ENCODE data around the gene NRG3.

Gene NRG3

DNA sequence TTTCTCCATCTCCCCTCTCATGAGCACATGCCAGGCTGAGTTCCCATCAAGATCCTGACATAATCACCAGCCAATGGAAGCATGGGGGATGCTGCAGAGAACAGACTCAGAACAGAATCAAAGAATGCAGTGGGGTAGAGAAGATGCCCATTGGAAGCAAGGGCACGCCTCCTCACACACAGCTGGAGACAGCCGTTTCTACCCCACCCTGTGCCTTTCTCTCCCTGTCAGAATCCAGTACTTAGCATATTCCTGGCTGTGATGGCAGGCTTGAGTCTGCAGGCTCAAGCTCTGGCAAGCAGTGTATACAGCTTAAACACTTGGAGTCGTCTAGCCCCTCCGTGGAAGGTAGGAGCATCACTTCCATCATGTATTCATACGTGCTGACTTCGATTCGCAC is 867.9 kb downstream of the NRG3 start:
- no peak for DNase-seq

DNA sequence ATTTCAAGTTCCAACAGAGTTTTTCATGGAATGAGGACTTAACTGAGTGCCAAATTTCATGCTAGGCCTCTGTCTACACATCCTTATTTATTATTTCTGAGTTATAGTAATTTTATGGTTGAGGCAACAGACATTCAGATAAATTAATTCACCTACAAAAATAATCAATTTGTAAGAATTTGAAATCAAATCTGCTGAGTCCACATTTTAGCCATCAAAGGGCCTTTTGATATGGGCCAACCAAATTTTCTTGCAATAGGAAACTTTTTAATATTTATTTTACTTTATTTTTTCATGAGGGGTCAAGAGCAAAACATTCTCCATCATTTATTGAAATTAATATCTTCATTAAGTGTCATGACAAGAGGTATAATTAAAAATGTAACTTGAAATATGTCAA is 875.5 kb downstream of the NRG3 start:
- no peak for DNase-seq

DNA sequence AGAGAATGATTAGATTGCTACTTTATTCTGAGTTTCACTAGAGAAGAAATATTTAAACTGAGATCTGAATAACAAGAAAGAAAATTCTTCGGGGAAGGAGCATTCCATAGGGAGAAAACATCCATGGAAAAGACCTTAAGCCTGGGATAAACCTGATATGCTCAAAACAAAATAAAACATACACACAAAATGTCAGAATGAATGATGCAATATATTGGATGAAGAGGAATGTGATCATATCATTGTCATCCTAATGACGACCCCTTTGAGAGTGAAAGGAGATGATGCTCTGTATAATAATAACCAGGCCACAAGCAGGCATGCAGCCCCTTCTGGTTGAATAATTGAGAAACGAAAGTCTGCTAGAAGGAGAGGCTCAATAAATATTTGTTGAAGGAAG is 882.4 kb downstream of the NRG3 start:
- no peak for DNase-seq

DNA sequence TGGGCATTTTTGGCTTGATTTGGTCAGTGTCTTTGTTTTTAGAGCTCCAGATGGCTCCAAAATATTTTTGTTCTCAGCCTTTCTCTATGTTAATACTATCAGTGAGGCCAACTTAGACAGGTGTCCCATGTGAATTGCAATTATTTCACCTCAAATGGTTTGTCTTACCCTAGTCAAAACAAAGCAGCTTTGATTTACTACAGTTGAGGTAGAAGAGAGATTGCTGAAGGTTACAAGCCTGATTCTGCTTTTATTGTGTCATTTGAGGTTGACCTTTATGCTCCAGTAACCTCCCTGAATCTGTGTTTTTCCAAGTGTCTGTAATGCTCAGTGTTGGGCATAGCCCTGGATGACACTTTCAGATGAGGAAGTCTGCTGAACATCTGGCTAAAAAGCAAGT is 882.9 kb downstream of the NRG3 start:
- DNase-seq: no peak

DNA sequence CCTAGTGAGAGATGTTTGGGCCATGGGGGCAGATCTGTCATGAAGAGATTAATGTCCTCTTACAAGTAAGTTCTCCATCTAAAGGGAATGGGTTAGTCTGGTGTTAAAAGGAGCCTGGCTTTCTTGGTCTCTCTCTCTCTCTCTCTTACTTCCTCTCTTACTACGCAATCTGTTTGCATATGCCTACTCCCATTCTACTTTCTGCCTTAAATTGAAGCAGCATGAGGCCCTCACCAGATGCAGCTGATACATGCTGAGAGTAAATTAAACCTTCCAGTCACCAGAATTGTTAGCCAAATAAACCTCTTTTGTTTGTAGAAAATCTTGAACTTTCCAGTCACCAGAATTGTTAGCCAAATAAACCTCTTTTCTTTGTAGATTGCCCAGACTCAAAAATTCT is 884.1 kb downstream of the NRG3 start:
- DNase-seq: no peak

DNA sequence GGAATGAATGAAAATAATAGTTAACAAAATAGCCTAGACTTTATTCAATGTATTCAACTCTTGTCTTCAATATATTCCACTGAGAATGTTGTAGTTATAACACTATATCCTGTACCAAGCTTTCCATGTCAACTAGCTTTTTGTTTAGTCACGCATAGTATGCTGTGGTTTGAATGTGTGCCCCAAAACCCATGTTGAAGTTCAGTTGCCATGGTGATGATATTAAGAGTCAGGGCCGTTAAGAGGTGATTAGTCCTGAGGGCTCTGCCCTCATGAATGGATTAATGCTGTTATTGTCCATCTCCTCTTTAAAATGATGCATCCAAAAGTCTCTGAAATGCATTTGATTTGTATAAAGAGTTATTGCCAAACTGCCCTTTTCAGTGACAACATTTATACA is 887.6 kb downstream of the NRG3 start:
- no peak for DNase-seq

DNA sequence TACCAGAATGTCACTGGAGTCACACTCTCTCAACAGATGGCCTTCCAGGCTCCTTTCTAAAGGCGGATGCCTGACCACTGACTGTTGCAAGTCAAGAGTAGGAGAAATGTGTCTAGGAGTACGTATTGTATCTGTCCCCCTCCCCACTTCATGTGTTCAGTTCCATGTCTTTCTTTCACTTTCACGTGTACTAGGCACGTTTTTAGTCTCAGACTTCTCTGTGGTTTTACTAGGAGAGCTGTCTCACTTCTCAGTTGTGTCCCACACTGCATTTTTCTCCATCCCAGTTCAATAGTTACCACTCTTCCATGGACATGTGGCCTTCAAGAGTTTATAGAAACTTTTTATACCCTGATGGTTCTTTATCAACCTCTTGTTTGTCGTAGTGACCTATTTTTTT is 893.0 kb downstream of the NRG3 start:
- DNase-seq: no peak

DNA sequence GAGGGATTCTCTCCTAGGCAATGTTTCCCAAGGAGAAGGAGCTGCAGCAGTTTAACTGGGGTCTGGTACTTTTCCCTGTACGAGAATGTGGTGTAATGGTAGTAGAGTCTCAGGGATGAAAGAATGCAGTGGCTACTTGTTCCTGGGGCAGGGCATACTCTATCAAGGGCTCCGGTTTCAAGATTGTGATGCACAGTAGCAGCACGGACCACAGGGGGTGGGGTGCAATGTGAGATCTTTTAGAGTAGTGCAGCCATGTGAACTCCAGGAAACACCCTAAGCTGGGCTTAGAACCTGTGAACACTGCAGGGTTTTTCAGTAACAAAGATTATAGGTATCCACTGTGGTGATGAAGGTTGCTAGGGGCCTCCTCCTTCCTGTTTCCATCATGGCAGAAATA is 903.9 kb downstream of the NRG3 start:
- no peak for DNase-seq

DNA sequence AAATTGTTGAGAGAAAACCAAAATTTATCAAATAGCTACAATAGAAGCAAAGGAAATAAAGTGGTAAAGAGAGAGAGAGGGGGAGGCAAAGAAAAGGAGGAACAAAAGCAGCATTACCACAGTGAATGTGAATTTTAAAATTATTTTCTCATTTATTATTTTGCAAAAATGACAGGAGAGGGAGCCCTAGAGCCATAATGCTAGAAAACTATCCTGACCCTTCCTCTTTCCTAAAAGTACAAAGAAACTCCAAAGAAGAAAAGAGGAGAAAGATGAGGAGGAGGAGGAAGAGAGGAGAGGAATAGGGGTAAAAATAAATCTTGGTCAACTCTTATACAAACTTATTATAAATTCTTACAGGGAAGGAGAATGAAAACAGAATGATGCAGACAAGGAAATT is 921.5 kb downstream of the NRG3 start:
- DNase-seq: peak; percentile 23

DNA sequence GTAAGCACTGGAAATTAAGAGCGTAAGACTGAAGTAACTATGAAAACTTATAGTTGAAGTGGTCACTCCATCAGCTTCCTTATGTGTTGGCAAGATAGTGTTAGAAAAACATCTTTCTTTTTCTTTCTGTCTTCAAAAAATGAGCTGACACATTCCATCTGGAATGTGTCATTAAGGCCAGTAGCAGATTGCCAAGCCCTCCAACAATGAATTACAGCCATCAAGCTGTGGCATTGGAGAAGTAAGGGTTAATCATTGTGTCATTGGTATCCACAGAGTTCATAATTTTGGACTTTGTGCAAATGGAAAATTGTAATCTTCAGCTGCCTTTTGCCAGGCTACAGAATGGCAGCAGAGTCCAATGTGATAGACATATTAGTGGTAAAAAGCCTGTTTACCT is 926.3 kb downstream of the NRG3 start:
- no peak for DNase-seq

DNA sequence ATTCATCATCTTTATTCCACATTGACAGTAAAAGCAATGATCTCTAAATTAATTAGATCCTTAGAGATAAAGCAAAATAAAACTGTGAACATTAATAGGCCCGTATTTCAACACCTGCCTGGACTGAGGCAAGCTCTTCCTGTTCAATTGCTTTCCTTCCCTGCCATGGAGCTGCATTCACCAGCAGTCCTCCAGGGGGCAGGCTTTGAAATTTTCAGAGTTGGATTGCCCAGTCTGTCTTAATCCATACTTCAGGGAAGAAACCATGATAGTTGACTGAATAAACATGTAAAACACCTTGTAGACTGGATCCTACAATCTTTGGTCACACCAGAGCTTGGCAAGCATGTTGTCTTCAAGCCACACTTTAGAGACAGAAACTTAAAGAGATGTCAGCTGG is 936.6 kb downstream of the NRG3 start:
- DNase-seq: no peak

DNA sequence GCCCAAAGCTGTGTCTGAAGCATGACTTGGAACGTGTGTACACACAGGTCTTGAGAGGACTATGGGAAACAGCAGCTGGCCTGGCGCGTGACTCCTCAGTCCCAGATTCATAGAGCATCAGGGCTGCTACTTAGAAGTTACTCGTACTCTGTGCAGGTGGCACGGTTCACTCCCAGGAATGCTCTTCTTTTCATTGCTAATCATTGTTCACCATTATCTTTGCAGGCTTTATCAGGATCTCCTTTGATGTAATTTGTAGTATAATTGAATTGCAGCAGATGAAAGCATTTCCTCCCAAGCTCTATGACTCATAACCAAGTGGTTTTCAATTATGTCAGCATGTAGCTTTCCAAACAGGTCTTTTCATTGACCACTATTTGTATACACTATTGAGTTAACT is 938.9 kb downstream of the NRG3 start:
- DNase-seq: peak; percentile 68

DNA sequence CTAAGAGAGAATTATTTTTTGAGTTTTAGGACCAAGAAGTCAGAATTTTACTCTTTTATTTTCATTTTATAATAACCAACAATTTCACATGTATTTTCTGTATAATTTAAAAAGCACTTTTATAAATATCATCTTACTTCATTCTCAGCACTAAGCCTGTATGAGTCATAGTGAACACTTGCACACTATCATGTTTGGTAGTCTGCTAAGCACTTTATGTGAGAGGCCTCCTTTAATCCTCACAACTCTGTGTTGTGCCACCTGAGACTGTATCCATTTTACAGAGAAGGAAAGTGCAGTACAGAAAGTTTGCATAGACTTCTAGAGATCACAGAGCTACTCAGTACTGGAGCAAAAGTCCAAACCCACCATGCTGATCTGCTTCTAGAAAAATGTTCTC is 939.6 kb downstream of the NRG3 start:
- DNase-seq: no peak

DNA sequence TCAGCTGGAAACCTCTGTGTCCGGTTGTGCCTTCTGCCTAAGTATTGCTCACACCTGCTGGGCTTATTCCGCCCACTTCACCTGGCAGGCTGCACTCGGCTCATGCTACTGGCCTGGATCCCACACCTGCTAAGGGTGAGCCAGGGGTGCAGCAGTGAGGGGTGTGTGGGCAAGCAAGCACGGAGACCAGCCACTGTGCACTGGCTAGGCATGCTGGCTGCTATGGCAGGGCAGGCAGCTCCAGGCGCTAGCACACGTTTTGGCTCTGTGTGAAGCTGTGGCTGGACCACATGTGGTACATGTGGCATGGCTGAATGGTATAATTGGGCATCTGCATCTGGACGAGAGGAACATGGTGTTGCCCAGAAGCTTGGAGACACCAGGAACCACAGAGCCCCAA is 940.7 kb downstream of the NRG3 start:
- DNase-seq: peak; percentile 51

DNA sequence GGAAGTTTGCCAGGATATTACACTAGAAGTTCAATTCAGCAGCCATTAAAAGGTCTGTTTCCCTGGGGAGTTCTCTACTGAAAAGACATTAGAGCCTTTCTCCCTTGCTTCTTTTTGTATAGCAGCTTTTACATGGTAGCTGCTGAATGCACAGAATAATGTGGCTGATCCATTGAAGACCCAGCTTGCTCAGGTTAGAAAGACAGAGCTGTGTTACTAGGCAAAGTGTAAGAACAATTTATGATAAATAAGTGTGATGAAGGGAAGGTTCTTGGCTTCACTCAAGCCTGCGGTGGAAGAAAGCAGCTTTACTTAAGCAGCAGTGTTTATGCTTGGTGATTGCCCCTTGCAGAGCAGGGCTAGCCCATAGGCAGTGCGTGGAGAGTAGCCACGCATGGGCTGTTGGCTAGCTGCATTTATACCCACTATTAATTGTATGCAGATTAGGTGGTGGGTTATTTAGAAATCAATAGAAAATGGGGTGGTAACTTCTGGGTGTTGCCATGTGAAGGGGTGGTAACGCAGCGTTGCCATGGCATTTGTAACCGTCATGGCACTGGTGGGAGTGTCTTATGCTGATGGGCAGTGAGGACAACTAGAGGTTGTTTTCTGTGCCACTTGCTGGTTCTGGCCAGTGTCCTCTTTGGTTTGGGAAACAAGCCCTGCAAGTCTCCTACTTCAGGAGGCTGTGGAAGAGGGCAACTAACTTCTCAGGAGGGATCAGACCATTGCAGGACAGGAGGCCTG is 942.9 kb downstream of the NRG3 start:
- DNase-seq: no peak

DNA sequence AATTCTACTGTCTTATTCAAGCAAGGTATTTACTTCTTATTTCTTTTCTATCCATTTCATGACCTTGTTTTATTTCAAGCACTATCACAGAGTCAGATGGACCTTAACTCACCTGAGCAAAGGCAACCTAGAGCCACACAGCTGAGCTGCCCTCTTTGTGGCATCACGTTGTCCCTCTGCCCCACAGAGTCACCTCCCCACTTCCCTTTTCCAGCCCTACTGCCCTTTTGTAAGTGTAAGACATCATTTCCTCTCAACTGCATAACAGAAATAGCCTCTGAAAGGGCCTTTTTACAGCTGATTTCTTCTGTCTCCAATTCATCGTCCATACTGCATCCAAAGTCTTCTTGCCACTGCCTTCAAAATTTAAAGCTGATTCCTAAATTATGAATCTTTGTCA is 946.0 kb downstream of the NRG3 start:
- DNase-seq: no peak

DNA sequence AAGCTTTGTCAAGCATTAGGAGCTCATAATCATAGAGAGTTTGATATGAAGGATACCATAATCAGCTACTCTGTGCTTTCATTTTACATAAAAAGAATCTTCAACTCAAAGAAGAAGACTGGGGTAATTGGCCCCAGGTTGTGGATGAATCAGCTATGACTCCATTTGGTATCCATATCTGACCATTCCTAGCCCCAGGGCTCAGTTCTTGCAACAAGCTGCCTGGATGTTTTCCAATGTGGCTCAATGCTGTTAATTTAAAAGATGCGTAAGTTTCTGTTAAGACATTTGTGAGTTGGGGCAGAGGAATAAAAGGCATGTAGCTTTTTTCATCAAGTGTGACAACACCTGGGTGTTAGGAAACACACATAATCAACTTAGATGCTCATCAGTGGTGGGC is 951.1 kb downstream of the NRG3 start:
- DNase-seq: no peak

DNA sequence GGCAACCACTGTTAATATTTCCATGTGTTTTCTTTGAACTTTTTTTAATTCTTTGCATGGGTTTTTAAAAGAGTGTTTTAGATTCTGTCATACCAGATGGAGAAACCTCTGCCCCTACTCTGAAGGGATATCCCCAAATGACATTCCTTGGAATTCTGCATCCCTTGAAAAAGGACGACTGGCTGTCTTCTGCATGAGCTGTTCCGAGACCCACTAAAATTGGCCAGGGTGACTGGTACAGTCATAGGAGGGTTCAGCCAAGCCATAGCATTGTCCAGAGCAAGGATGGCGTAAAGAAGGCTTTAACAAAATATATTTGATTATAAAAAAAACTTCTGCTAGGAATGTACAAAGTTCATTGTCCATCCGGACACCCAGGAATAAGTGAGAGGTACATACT is 952.9 kb downstream of the NRG3 start:
- no peak for DNase-seq

DNA sequence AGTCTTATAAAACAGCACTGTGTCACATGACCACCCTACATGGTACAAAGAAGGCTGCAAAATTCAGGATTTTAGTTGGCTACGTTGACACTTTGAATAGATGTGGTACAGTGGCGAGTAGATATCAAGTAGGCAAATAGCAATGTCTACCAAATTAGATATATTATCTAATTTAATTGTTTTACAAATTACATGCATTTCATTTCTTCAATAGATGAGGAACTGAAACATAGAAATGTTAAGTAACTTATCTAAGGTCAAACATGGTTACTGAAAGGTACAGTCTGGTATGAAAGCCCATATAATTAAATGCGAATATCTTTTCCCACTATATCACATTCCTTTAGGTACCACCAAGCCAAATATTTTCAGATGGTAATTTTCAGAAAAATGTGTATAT is 972.2 kb downstream of the NRG3 start:
- DNase-seq: no peak

DNA sequence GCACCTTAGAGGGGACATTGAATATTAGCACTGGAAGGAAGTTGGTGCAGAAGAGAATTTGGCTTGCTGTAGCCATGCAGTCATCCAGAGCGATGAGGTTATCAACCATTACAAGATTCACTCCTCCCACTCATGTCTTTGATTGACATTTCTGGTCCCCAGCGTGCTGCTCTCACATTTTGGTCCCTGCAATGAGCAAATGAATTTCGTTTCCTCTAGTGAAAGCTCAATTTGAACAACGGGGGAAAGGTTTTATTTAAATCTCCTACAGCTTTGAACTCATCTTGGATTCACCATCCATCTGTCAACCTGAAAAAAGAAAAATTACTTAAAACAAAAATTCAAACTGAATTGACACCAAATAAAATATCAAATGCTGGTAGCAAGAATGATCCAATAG is 975.2 kb downstream of the NRG3 start:
- no peak for DNase-seq

DNA sequence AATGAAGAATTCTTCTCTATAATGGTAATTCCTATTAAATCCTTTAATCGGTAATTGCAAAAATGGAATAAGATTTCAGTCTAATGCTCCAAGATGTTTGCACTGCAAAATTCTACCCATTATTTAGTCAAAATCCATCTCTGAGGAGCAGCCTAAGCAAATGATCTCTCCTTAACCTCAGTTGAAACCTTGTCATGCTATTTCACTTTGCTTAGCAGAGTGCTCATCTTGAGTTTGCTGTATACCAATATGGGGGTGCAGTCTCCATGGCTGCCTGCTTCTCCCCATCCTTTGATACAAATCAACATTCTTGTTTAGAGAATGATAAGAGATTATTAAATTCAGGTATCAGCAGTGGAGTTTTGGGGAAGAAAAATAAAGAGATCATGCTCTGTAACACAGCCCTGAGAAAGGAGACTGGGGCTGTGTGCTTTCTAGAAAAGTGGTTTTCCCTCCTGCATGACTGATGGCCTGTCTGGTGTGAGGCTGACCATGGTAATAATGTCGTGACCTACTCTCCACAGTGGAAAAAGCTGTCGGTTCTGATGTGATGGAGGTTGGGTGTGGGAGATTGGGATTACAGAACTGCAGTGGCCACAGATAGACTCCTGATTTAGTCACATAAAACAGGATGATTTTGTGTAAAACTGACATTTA is 982.1 kb downstream of the NRG3 start:
- DNase-seq: no peak

DNA sequence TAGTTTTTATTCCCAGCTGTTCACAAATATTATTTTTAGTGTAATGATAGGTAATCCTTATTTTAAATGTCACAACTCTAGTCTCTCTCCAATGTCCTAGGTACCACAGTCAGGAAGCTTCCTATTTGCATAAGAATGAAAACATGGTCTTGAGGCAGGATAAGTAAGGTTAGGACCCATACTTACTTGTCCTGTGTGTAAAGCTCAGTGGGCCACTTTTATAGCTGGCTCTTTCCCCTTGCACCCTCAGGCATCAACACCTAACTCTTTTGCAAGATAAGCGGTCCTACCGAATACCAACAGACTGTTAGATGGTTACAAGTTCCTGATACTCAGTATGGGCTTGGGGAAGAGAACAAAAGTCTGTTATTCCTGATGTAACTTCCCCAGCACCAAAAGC is 986.9 kb downstream of the NRG3 start:
- DNase-seq: no peak

DNA sequence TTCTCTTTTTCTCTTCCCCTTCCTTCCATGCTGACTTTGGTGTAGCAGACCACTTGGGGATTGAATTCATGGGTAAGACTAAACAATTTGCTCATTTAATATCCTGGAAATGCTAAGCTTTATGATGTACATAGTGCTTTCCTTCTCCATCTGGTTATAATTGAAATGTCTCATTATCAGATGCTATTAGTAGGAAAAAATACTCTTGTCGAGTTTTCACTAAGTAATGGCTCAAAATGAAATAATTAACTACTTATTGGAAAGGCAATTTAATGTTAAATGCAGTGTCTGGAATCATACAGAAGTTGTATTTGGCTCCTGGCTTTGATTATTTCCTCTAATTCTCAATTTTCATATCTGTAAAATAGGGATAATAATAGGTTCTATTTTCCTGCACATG is 990.4 kb downstream of the NRG3 start:
- no peak for DNase-seq

DNA sequence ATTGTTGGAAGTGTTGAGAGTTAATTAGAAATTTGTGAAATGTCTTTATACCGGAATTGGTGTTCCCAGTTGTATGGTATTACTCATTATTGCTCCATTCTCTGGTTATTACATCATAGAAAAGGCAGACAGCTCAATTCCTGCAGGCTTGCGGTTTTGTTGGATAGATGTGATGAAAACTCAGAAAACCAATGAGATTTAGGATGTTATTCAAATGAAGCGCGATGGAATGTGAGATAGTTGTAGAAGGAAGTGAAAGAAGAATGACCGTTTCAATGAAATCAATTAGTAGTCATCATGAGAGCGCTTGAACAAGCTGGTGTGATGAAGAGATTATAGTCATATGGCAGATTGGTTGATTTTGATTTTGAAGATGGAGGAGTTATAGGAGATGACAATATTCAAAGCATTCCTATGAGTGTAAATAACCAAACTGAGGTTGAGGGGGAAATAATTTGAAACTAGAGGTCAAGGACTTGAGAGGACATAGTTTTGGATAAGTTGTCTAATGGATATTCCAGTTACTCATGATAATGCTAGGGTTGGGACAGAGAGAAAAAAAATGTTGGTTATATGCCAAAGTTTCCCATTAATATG is 991.5 kb downstream of the NRG3 start:
- DNase-seq: no peak

DNA sequence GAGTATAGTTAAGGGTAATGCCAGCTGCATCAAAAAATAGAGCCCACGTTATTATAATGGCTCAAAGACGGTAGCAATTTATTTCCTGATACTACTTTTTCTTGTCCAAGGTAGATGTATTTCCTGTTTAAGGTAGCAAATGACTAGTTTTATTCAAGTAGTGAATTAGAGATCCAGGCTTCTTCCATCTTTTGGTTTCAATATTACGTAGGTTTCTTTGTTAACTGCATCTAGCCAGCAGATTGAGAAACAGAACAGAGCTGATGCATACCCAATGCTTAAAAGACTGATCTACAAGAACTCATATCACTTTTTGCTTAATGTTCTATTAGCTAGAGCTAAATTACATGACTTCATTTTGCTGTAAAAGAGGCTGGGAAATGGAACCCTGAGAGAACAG is 992.1 kb downstream of the NRG3 start:
- no peak for DNase-seq
